Right lung (tissue), 5 donors: Measurements from ENCODE around the gene JAM2. TPM values are rescaled to one million over a fixed set of nuclear protein-coding genes. Genes with fewer than 3 reads are reported as not detected.
"Not testable (repeated sequence)": the region's sequence is repeated elsewhere in the genome, so short reads cannot be mapped to it uniquely, and the experiment has no call there.

ENCODE experiments used
- DNase-seq, 2 donors: peaks; one replicate each; pipeline ENCODE4 v3.0.0-alpha.2; 2013
- polyA plus RNA-seq, 5 donors: library from polyadenylated mRNA; unstranded; fragments of 120-200 nt; gene quantifications; one replicate each; pipeline versions ENCODE4 v1.2.1 to v1.2.3, GENCODE V29; 2013; ENCODE audit warnings: inconsistent platforms in 1 of 5, low replicate concordance in 1 of 5; ENCODE audit not compliant: insufficient read length in 5 of 5, insufficient read depth in 1 of 5

JAM2 gene
- polyA plus RNA-seq, 5 donors, result 30.5 to 42.8 (median 38.6) TPM

DNA sequence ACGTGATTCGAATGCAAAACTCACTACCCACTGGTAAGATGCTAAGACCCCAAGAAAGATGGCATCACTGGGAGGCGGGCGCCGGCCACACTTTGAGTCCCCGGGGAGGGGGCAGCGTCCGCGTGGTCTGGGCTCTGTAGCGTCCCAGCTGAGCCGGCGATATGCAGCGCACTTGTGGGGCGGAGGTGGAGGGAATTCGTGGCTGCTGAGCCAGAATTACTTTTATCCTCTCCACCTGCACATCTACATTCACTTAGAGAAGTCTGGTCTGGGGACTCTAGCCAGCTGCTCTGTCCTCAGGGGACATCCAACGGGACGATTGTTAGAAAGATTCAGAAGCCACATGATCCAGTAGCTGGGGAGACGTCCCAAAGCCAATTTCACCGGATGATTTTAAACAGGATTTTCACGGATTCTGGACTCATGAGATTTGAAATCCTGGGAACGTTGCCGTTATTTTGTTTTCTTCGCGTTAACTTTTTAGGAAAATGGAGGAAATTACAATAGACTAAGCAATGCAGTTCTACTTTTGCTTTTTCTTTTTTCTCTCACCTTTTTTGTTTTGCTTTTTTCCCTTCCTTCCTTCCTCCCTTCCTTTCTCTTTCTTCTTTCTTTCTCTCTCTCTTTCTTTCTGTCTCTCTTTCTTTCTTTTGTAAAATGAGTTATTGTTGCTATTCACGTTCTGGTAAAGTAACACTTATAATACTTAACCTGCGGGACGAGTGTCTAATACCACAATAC is 1.3 kb downstream of the JAM2 start:
- DNase-seq, result peak in 1 of 2 donors; percentile 25

DNA sequence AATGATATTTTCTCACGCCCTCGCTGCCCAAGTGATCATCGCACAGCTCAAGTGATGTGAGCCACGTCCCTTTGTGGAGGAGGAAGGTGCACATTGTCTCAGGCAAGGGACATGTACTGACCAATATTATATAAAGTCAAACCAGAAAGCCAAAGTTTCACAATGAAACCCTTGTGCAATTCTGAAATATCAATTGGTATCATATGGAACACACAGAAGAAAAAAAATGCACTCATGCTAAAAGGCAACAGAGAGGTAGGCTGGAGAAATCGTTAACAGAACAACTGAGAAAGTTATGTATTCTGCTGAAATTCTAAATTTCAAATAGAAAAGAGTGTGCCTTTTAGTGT is 1.9 kb downstream of the JAM2 start:
- DNase-seq, result no peak

DNA sequence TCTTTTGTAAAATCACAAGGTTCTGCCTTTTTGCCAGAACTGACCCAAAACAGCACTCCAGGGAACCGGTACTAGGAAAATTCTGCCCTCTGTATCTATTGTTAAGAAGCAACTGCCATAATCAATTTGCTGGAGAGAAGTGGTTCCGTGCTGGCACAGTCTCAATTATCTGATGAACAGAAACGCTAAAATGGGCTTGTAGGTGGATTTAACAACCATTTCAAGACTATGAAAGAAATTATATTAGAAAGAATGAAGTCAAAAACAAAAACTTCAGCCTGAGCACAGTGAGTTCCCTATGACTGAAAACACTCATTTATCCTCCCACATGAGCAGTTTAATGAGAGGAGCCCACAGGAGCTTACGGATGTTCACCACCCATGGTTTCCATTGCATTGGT is 4.4 kb downstream of the JAM2 start:
- no peak for DNase-seq

DNA sequence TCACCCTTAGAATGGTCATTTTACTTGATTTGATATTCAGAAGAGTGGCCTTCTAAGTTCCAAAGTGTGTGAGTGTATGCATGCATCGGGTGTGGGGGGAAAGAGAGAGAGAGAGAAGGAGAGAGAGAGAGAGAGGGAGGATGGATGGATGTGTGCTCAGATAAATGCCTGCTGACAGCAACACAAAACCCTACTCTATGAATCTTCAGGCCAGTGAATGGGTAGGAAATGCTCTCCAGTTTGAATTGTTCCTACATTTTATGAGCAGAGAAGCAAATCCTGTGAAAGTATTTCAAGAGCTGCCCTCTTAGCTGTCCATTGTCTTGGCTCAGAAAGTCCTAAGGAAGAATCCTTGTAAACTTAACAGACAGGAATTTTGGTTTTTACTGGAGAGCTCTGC is 7.4 kb downstream of the JAM2 start:
- DNase-seq, result no peak

DNA sequence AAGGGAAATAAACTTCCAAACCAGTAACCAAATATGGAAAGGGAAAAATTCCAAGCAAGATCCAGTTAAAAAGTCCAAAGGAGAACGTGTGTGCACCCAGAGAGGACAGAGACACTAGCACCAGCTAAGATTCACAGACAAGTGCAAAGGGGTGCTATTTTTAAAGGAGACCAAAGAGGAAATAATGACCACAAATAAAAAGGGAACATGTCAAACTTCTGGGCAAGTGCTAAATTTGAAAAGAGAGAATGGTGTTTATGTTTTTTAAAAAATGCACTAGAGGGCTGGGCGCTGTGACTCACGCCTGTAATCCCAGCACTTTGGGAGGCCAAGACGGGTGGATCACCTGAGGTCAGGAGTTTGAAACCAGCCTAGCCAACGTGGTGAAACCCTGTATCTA is 8.6 kb downstream of the JAM2 start:
- no peak for DNase-seq

DNA sequence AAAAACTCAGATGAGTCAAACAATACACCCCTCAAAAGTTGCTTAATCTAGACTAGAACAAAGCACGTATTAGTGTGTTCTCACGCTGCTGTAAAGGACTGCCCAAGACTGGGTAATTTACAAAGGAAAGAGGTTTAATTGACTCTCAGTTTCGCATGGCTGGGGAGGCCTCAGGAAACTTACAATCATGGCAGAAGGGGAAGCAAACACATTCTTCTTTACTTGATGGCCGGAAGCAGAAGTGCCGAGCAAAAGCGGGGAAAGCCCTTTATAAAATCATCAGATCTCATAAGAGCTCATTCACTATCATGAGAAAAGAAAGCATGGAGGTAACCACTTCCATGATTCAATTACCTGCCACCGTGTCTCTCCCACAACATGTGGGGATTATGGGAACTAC is 10.1 kb downstream of the JAM2 start:
- DNase-seq, result no peak

DNA sequence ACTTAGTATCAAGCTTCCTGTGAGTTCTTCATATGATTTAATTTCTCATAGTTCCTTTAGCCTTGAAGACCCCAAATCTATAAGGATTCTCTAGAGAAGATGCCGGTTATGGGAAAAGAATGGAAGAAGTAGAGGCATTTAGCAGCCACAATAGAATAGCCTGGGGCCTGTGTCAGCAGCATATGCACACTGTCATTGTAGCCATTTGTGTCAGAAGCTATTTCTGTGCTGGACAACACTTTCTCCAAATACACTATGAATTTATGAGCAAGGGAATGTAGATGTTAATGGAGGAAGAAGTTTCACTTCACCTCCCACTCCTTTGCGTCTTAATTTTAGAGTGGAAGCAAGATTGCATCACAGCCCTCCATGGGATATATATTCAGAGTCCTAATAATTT is 17.4 kb downstream of the JAM2 start:
- no peak for DNase-seq

DNA sequence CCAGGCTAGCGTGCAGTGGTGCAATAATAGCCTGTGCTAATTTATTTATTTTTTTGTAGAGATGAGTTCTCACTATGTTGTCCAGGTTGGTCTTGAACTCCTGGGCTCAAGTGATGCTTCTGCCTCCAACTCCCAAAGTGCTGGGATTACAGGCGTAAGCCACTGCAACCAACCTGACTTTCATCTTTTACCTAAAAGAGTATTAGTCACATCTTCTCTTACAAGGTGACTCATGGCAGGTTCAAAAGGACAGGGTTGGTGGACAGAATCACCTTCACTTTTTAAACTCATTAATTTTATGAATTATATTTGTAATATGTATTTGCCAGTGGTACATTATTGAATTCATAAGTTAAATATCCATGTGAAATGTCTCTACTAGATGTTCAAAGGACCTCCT is 18.1 kb downstream of the JAM2 start:
- no peak for DNase-seq

DNA sequence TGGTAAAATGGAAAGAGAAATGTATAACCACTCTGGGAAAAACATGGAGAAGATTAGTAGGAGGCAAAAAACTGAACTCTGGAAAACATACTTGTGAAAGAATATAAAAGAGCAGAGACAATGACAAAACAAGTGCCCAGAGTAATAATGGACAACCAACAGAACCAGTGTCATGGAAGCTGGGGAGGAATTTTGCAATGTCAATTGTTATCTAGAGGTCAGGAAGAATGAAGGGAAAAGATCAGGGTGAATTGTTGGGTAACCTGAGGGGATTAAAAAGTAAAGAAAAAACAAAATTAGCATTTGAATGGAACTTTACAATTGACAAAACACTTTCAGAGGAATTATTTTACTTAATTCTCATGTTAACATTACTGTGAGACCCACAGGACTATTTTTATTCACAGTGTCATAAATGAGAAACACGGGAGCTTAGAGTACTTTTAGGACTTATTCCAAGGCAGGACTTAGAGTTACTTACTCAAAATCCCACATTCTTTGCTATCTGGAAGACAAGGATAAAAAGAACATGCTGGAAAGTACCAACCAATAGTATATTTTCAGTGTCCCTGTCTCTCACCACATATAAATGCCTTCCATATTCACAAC is 19.5 kb downstream of the JAM2 start:
- no peak for DNase-seq

DNA sequence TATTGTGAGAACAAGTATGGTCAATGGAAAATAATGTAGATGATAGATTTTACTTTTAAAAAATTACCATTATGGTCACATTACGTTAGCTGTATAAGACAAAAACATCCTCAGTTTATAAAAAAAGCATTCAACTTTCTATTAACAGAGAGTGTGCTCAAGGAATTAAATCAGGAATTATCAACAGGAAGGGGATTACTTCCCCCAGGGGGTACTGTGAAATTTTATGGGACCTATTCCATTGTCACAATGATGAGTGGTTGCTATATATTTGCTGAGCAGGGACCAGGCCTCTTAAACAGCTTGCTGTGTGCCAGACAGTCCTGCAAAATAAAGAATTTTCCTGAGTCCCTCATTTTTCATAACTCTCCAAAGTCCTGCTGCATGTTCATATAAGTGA is 21.2 kb downstream of the JAM2 start:
- DNase-seq, result no peak

DNA sequence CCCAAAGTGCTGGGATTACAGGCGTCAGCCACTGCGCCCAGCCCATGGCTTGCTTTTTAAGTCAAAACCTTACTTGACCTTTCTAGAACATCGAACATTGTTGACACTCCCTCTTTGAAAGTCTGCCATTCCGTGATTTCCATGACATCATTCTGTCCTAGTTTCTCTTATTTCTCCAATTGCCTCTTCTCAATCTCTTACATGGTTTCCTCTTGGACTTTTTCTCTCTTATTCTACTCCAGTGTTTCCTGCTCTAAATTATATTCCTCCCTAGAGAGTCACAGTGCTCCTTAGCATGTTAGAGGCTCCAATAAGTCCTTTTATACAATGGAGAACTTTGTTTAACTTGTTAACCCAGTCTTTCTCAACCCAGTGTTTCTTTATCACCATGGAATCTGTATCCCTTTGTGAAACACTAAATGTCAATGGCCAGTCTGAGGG is 25.5 kb downstream of the JAM2 start:
- no peak for DNase-seq

DNA sequence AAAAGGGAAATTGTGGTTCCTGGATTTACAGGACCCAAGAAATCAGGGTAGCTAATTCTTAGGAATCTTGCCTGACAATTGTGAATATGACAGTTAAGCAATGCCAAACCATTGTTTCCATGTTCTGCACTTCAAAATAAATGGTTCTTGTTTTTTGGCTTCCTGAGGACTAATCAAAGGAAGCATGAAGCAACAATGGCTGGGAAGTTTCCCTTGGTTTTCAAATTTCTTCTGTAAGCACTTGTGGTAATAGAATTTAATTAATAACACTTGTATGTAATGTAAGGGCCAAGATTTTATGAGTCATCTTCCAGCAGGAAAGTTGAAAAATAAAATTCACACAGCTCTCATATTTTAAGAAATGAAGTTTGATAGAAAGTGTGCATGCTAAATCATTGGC is 31.7 kb downstream of the JAM2 start:
- DNase-seq, result no peak

DNA sequence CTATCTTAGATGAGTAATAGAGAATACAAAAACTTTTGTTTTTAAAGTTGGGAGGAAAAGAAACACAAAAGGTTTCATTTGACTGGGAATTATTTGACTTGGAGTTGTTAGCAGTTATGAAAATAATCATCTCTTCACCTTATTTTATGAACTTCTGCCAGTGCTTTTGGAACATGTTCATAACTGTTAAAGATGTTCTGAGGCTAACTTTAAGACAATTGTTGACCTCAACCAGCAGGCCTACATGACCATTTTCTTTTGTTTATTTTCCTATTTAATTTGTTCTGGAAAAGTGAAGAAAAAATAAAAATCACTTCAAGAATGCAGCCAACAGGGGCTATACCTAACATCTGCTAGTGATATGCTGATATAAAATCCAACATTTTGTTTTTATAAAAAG is 37.4 kb downstream of the JAM2 start:
- DNase-seq, result no peak

DNA sequence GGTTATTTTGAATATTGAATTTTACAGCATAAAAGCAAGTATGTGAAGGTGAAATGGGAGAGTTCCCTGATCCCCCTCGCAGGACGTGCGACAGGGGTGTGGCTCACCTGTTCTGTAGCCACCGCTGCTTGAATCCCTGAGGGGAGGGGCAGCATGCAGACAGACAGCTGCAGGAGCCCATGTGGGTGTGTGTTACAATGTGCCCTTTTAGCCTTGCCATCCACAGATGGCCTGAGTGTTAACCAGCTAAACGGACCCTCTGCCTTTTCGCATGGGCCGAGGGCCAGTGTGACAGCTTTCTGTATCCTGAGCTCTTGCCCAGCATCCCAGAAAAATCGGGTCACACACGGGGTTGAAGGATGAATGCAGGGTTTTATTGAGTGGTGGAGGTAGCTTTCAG is 43.3 kb downstream of the JAM2 start:
- DNase-seq, result no peak

DNA sequence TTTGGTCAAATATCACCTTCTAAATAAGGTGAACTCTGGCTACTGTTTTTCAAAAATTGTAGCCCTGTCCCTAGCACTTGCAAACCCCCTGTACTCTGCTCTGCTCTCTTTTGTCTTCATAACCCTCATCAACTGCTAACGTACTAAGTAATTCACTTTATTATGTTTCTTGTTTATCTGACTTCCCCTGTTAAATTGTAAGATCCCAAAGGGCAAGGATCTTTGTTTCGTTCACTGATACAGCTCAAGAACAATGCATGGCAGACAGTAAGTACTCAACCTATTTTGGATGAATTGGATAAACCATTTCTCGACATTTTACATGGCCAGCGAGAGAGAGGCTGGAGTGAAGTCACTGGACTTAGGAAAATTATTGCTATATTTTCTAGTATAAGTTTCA is 48.7 kb downstream of the JAM2 start:
- no peak for DNase-seq

DNA sequence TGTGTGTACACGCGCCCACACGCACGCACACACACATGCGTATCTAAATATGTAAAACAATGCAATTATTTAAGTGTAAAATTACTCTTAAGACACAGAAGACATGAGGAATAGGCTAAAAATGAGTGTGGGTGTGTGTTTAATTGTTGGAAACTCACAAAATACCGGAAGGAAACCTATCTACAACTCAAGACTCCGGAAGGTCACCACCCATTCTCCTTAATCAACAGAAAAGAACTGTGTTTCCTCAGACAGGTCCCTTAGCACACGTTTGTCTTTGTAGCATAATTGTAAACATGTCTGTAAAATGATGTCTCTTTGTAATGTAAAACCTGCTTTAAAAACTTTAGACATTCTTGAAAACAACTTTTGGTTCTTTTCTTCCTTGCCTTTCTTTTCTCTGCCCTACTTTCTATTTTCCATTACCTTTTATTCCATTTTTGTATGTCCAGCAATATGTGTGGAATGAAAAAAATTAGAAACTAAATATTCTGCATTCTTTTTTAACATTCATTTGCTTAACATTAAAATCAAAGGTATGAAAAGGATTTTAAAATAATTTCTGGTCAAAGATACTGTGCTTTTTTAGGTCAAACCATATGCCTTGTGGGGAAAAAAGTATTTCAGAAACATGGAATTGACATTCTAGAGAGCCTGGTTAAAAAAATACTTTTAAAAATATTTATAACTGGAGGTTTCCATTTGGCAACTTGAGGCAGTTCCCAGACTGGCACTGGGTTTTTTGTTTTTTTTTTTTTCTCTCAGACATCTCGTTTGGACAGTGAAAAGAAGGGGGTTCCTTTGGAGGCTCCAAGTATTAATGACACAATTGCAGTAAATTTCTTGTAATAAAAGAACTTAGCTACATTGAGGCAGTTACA is 49.5 kb downstream of the JAM2 start:
- peak; percentile 2 to 14 for DNase-seq

DNA sequence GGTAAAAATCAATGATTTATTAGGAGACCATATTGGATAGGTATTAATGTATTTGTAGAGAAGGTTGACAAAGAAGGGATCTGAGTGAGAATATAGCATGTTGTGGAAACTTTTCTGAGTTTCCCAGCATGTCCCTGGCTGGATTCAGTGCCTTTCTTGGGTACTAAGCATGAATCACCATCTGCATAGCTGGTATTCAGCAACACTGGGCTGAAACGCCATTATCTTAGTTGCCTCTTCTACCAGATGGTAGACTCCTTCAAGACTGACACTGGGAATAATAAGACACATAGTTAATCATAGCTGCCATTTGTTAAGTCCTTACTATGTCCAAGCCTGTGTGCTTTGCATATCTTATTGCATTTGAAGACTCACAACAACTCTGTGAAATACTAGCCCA is 50.2 kb downstream of the JAM2 start:
- DNase-seq, result no peak

DNA sequence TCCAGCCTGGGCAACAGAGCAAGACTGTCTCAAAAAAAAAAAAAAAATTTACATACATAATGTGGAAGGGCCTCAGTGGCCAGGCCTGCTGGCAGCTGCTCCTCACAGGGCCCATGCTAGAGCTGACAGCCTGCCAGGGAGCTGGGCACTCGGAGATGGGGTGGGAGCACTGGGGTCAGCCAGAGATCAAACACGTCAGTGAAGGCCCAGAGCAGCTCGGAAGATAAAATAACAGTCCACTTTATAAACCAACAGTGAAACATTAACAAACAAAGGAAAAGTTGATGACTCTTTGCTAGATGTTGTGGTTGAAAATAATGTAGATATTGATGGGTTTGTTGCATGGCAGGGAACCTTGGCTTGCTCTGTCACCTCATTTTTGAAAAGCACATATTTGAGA is 52.9 kb downstream of the JAM2 start:
- no peak for DNase-seq

DNA sequence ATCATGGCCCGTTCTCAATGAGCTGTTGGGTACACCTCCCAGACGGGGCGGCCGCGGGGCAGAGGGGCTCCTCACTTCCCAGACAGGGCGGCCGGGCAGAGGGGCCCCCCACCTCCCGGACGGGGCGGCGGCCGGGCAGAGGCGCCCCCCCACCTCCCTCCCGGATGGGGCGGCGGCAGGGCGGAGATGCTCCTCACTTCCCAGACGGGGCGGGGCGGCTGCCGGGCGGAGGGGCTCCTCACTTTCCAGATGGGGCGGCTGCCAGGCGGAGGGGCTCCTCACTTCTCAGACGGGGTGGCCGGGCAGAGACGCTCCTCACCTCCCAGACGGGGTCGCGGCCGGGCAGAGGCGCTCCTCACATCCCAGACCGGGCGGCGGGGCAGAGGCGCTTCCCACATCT is 56.4 kb downstream of the JAM2 start:
- DNase-seq, result not testable (repeated sequence)

DNA sequence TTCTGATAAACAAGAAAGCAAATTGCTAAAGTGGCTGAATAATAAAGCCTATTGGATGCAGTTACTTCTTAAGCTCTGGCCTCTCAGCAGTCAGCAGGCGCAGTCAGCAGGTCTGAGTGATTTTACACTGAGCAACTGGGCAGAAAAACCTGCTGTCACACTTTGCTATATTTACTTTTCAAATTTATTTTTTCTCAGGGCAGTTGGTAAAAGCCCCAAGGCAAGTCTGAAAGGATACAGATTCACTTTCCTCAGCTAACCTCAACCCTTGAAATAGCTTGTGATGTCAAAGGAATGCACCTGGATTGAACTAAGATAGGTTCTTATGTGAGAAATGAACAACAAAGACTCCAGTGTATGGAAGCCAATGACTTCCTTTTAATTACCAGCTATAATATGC is 61.7 kb downstream of the JAM2 start:
- no peak for DNase-seq

DNA sequence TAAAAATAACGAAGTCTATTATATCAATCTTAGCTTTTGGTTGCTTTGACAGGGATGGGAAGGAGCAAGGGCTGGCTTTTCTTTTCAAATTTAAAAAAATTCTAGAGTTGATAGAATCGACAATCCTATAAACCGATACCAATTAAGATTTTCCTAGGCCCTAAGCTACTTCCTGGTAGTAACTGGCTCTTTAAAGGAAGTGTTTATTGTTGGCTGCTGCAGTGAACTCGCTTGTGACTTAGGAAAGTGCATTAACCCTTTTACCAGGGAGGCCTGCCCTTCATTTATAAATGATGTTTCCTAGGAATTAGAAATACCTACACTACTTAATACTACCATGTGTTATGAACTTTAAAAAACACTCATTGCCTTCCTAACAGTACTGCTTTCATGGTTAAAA is 62.5 kb downstream of the JAM2 start:
- no peak for DNase-seq

DNA sequence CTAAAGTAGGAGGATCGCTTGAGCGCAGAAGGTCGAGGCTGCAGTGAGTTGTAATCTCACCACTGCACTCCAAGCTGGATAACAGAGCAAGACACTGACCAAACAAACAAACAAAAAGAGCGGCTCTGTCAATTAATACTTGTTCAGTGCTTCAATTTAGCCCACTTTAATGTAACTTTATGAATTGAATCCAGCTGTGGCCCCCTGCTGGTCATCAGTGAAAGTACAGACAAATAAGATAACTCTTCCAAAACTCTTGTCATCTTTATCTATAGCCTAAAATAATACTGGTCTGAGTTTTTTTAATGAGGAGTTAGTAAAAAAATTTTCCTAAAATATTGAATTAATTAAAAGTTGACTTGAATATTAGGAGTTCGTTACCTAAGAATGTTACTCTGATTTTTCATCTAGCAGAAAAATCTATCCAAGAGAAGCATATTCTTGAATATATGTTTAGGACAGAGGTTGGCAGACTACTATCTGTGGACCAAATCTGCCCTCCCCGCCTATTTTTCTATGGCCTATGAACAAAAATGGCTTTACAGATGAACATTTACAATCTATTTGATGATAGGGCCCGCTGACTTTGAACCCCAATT is 69.5 kb downstream of the JAM2 start:
- peak; percentile 25 to 26 for DNase-seq
